HepG2 (cell line): Measurements from ENCODE around the gene RBSN. TPM values are rescaled to one million over a fixed set of nuclear protein-coding genes. Genes with fewer than 3 reads are reported as not detected.
A peak's percentile ranks its signal among the peaks of the same experiment; 100 is the strongest.

Experiments
- ATF7 ChIP-seq, 2 experiments: fragments of 450-650 bp in 1 of 2; sonication (generic) in 1 of 2; formaldehyde crosslinking in 1 of 2; IDR thresholded peaks; 2 replicates each; pipeline versions ENCODE4 v1.4.0 to v1.6.1; 2016 to 2020; ENCODE audit warnings: antibody characterized with exemption in 1 of 2, mild to moderate bottlenecking in 1 of 2, missing genetic modification reagents in 1 of 2
- CREBL2 ChIP-seq: sonication (generic); formaldehyde crosslinking; IDR thresholded peaks from 2 replicates; pipeline ENCODE4 v1.8.1; 2023; ENCODE audit warnings: missing genetic modification reagents, mild to moderate bottlenecking, borderline replicate concordance
- ELF3 ChIP-seq: IDR thresholded peaks from 2 replicates; pipeline ENCODE4 v1.6.1; 2016; ENCODE audit warnings: missing genetic modification reagents, missing compliant biosample characterization
- HDAC2 ChIP-seq: sonication (generic); formaldehyde crosslinking; IDR thresholded peaks from 2 replicates; pipeline ENCODE4 v1.4.0; 2020; ENCODE audit warnings: missing genetic modification reagents
- HOMEZ ChIP-seq: IDR thresholded peaks from 2 replicates; pipeline ENCODE4 v1.6.1; 2016; ENCODE audit warnings: low read depth
- RBFOX2 ChIP-seq: fragments of 200-400 bp; formaldehyde crosslinking; IDR thresholded peaks from 2 replicates; pipeline ENCODE4 v1.6.1; 2017; ENCODE audit warnings: low read depth, mild to moderate bottlenecking, low read length
- RBM22 ChIP-seq: fragments of 200-400 bp; formaldehyde crosslinking; optimal IDR thresholded peaks from 2 replicates; pipeline ENCODE3; 2017; ENCODE audit warnings: mild to moderate bottlenecking, low read length, moderate library complexity
- SOX13 ChIP-seq, 3 experiments: fragments of 450-650 bp in 1 of 3; sonication (generic) in 1 of 3; formaldehyde crosslinking in 1 of 3; IDR thresholded peaks in 2 of 3; conservative IDR thresholded peaks in 1 of 3; 2 replicates each; pipeline versions ENCODE4 v1.5.0 to v1.6.1; 2016 to 2020; ENCODE audit warnings: antibody characterized with exemption in 1 of 3, mild to moderate bottlenecking in 1 of 3, missing compliant biosample characterization in 1 of 3, missing genetic modification reagents in 1 of 3, moderate library complexity in 1 of 3
- TGIF2 ChIP-seq: IDR thresholded peaks from 2 replicates; pipeline ENCODE4 v1.6.1; 2016; ENCODE audit warnings: control low read depth, missing compliant biosample characterization
- THAP11 ChIP-seq: IDR thresholded peaks from 2 replicates; pipeline ENCODE4 v1.6.1; 2016; ENCODE audit warnings: missing biosample characterization, missing genetic modification reagents
- ZNF20 ChIP-seq: sonication (generic); formaldehyde crosslinking; IDR thresholded peaks from 2 replicates; pipeline ENCODE4 v1.4.0; 2020; ENCODE audit warnings: mild to moderate bottlenecking, moderate library complexity, missing genetic modification reagents
- ZNF280B ChIP-seq: sonication (generic); formaldehyde crosslinking; IDR thresholded peaks from 2 replicates; pipeline ENCODE4 v1.5.0; 2020; ENCODE audit warnings: missing genetic modification reagents, mild to moderate bottlenecking, borderline replicate concordance
- ZNF329 ChIP-seq: sonication (generic); formaldehyde crosslinking; IDR thresholded peaks from 2 replicates; pipeline ENCODE4 v1.9.0; 2021; ENCODE audit warnings: low read depth, mild to moderate bottlenecking, missing genetic modification reagents
- ZNF451 ChIP-seq: sonication (generic); formaldehyde crosslinking; IDR thresholded peaks from 2 replicates; pipeline ENCODE4 v1.5.0; 2020; ENCODE audit warnings: mild to moderate bottlenecking, missing genetic modification reagents
- ZNF678 ChIP-seq: sonication (generic); formaldehyde crosslinking; IDR thresholded peaks from 2 replicates; pipeline ENCODE4 v1.4.0; 2020; ENCODE audit warnings: mild to moderate bottlenecking, missing genetic modification reagents
- ZNF777 ChIP-seq: sonication (generic); formaldehyde crosslinking; IDR thresholded peaks from 2 replicates; pipeline ENCODE4 v1.4.0; 2020; ENCODE audit warnings: missing genetic modification reagents
- ZNF841 ChIP-seq: sonication (generic); formaldehyde crosslinking; IDR thresholded peaks from 2 replicates; pipeline ENCODE4 v1.8.1; 2023; ENCODE audit warnings: missing genetic modification reagents, borderline replicate concordance
- polyA plus RNA-seq, 8 experiments: library from polyadenylated mRNA; depleted of rRNA in 3 of 8; stranded (reverse) in 7 of 8; unstranded in 1 of 8; fragments of >200 nt; fragmentation: Illumina TruSeq in 4 of 8; extraction: Trizol in 4 of 8; gene quantifications; 2 replicates each; pipeline versions ENCODE4 v1.2.1 to v1.2.3, GENCODE V29; 2011 to 2016; ENCODE audit warnings: low read depth in 4 of 8, missing spikeins in 1 of 8, mixed read lengths in 1 of 8; ENCODE audit not compliant: insufficient read depth in 1 of 8
- total RNA-seq, 5 experiments: library from RNA; depleted of rRNA; stranded (reverse); fragments of >200 nt; fragmentation: Illumina TruSeq; extraction: Trizol; gene quantifications; 2 replicates each; pipeline ENCODE4 v1.2.3, GENCODE V29; 2016; ENCODE audit warnings: low read depth in 1 of 5
- TF ChIP-seq, protein P1 (sequence below): sonication (generic); formaldehyde crosslinking; IDR thresholded peaks from 2 replicates; pipeline ENCODE4 v1.5.1; 2020; ENCODE audit warnings: missing genetic modification reagents, mild to moderate bottlenecking, borderline replicate concordance
- TF ChIP-seq, protein P2 (sequence below), 2 experiments: IDR thresholded peaks; 2 replicates each; pipeline ENCODE4 v1.6.1; 2011 to 2012; ENCODE audit warnings: low read length in 2 of 2, borderline replicate concordance in 1 of 2, low read depth in 1 of 2, mild to moderate bottlenecking in 1 of 2, moderate library complexity in 1 of 2

RBSN gene
- total and polyA plus RNA-seq, 2 of the 13 experiments (the other 11 are each of a cell fraction or from before 2014, with no cell fraction given) = 7.9 to 11.8 TPM

DNA sequence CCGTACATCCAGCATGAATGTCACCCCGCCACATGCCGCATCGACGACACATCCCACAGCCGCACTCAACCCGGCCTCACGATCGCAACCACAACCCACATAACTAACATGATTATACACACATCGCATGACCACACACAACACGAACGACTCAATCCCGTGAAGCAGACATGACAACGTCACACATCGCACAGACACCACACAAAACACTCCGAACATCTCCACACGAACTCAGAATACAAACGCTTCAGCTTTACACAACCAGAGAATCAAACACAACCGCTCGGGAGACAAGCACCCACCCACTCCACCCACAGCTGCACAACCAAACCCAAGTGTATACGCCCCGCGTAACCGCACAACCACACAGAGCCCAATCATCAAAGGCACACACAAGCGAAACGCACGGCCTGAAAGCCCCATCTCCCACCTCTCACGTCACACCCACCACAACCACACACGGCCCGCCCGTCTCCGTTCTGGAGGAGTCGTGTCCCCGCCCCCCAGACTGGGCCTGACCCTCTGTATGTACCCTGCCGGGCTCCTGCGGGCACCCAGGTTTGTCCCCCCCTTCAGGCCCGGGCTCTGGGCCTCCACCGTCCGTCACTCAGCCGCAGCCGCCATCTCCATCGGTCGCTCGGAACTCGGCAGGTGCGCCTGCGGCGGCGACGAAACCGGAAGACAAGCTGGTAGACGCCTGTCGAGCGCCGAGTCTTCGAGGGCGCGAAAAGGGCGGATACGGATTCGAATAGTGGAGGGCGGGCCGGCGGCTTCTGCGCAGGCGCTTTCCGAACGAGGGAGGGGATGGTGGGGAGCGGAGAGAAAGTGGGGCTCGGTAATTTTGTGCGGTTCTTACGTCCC, at the start of gene RBSN (continued):
- TF ChIP-seq, protein P1, sequence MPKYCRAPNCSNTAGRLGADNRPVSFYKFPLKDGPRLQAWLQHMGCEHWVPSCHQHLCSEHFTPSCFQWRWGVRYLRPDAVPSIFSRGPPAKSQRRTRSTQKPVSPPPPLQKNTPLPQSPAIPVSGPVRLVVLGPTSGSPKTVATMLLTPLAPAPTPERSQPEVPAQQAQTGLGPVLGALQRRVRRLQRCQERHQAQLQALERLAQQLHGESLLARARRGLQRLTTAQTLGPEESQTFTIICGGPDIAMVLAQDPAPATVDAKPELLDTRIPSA (CRISPR knock-in tag) = 0 out of 2 replicates have a peak, but pooled peaks have one; percentile 61
- TF ChIP-seq ZNF841 (CRISPR knock-in tag) = peak; percentile 63; the same call in 1 of the 2 replicates
- TF ChIP-seq ZNF329 (CRISPR knock-in tag) = peak; percentile 44; the same call in 1 of the 2 replicates
- TF ChIP-seq ATF7 (IDR thresholded peaks at IDR 0.05) = no peak
- TF ChIP-seq ATF7 (CRISPR knock-in tag; IDR thresholded peaks at IDR 0.05) = peak; percentile 87
- peak; percentile 77 for TF ChIP-seq HOMEZ (CRISPR knock-in tag)
- peak; percentile 83; the same call in 1 of the 2 replicates for TF ChIP-seq ZNF777
- peak; percentile 80; the same call in 1 of the 2 replicates for TF ChIP-seq TGIF2 (CRISPR knock-in tag)
- TF ChIP-seq SOX13 (IDR thresholded peaks at IDR 0.05) = peak; percentile 41; the same call in 1 of the 2 replicates
- TF ChIP-seq SOX13 (CRISPR knock-in tag; conservative IDR thresholded peaks at IDR 0.05 in 1 of 2, IDR thresholded peaks at IDR 0.05 in 1 of 2) = peak in 1 of 2 experiments; percentile 73; a peak in 1 of 4 replicates
- no peak for TF ChIP-seq ZNF20 (CRISPR knock-in tag)
- TF ChIP-seq RBM22 = peak; percentile 16
- TF ChIP-seq RBFOX2 = peak; percentile 92
- TF ChIP-seq THAP11 (CRISPR knock-in tag) = peak; percentile 97
- TF ChIP-seq, protein P2, sequence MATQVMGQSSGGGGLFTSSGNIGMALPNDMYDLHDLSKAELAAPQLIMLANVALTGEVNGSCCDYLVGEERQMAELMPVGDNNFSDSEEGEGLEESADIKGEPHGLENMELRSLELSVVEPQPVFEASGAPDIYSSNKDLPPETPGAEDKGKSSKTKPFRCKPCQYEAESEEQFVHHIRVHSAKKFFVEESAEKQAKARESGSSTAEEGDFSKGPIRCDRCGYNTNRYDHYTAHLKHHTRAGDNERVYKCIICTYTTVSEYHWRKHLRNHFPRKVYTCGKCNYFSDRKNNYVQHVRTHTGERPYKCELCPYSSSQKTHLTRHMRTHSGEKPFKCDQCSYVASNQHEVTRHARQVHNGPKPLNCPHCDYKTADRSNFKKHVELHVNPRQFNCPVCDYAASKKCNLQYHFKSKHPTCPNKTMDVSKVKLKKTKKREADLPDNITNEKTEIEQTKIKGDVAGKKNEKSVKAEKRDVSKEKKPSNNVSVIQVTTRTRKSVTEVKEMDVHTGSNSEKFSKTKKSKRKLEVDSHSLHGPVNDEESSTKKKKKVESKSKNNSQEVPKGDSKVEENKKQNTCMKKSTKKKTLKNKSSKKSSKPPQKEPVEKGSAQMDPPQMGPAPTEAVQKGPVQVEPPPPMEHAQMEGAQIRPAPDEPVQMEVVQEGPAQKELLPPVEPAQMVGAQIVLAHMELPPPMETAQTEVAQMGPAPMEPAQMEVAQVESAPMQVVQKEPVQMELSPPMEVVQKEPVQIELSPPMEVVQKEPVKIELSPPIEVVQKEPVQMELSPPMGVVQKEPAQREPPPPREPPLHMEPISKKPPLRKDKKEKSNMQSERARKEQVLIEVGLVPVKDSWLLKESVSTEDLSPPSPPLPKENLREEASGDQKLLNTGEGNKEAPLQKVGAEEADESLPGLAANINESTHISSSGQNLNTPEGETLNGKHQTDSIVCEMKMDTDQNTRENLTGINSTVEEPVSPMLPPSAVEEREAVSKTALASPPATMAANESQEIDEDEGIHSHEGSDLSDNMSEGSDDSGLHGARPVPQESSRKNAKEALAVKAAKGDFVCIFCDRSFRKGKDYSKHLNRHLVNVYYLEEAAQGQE (IDR thresholded peaks at IDR 0.05; ENCODE audit: borderline replicate concordance in 1 of 2, low read depth in 1 of 2, low read length in 2 of 2) = peak in 1 of 2 experiments; percentile 63; a peak in 1 of 4 replicates
- peak; percentile 85; the same call in 1 of the 2 replicates for TF ChIP-seq ZNF678
- peak; percentile 68; the same call in 1 of the 2 replicates for TF ChIP-seq ZNF280B (CRISPR knock-in tag)
- TF ChIP-seq CREBL2 = peak; percentile 62; the same call in 1 of the 2 replicates
- TF ChIP-seq ELF3 = peak; percentile 93
- TF ChIP-seq HDAC2 (CRISPR knock-in tag) = peak; percentile 92
- TF ChIP-seq ZNF451 (CRISPR knock-in tag) = peak; percentile 58; the same call in 1 of the 2 replicates
